ENCODE data around the gene DHX29. TPM values are rescaled to one million over a fixed set of nuclear protein-coding genes. Genes with fewer than 3 reads are reported as not detected.

Gene DHX29
- total RNA-seq, 1 donor from 2014 or later: 17.4 TPM

- ChIA-PET CTCF (interaction anchor here (1.5 kb wide), 1 partner anchor 135 kb away, joined by 4 read pairs; no protein-coding TSS in a partner anchor), POLR2A (interaction anchor here (0.7 to 1.7 kb wide), 10 partner anchors 14 to 1911 kb away, joined by 3 to 15 read pairs (median 6); partner anchors contain the start of gene PLPP1)
- H3K4me1 Mint-ChIP-seq: peaks cover 26% of the 10 kb centered on the region
- no peak overlapping the region for H3K4me3 Mint-ChIP-seq
- ATAC-seq (ENCODE audit: low read depth) (no peak), DNase-seq (no peak)
- H3K36me3 Mint-ChIP-seq (ENCODE audit: low read depth): peaks cover 16% of the 10 kb centered on the region
- H3K9me3 Mint-ChIP-seq: no peaks in the 10 kb centered on the region
- intact Hi-C loops (cut with micrococcal nuclease): loop anchor here (1.0 to 10.0 kb wide), 7 partner anchors 74 to 1865 kb away; partner anchors contain the start of genes ARL15, CCNO, GPBP1 and PLPP1
- TF ChIP-seq, protein P1, sequence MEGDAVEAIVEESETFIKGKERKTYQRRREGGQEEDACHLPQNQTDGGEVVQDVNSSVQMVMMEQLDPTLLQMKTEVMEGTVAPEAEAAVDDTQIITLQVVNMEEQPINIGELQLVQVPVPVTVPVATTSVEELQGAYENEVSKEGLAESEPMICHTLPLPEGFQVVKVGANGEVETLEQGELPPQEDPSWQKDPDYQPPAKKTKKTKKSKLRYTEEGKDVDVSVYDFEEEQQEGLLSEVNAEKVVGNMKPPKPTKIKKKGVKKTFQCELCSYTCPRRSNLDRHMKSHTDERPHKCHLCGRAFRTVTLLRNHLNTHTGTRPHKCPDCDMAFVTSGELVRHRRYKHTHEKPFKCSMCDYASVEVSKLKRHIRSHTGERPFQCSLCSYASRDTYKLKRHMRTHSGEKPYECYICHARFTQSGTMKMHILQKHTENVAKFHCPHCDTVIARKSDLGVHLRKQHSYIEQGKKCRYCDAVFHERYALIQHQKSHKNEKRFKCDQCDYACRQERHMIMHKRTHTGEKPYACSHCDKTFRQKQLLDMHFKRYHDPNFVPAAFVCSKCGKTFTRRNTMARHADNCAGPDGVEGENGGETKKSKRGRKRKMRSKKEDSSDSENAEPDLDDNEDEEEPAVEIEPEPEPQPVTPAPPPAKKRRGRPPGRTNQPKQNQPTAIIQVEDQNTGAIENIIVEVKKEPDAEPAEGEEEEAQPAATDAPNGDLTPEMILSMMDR (IDR thresholded peaks at IDR 0.05): no peak
- no peaks in the 10 kb centered on the region for H3K27me3 Mint-ChIP-seq
- H3K27ac Mint-ChIP-seq: no peak overlapping the region
Measured at GRCh38 chr5:55306641-55307382, 682 bp downstream of the DHX29 start.

GRCh38 chr5:55305345-55305744, 2.1 kb downstream of the DHX29 start:
- Mint-ChIP-seq H3K9me3 (no peaks in the 10 kb centered on the region), H3K4me3 (no peak overlapping the region), H3K27me3 (no peaks in the 10 kb centered on the region), H3K27ac (no peak overlapping the region), H3K36me3 (ENCODE audit: low read depth) (peaks cover 14% of the 10 kb centered on the region), H3K4me1 (peaks cover 20% of the 10 kb centered on the region)
- intact Hi-C loops (cut with micrococcal nuclease): loop anchor here (5.0 to 10.0 kb wide), 4 partner anchors 401 to 1867 kb away; partner anchors contain the start of genes ARL15, GPBP1 and SETD9
- DNase-seq (no peak), ATAC-seq (ENCODE audit: low read depth) (no peak)
- TF ChIP-seq, protein P1 (IDR thresholded peaks at IDR 0.05): no peak
- CTCF ChIA-PET: no interaction called here
- POLR2A ChIA-PET: no interaction called here

- Mint-ChIP-seq H3K9me3 (no peaks in the 10 kb centered on the region), H3K4me1 (peaks cover 20% of the 10 kb centered on the region), H3K36me3 (ENCODE audit: low read depth) (peaks cover 14% of the 10 kb centered on the region), H3K4me3 (no peak overlapping the region), H3K27ac (no peak overlapping the region), H3K27me3 (no peaks in the 10 kb centered on the region)
- no peak for ATAC-seq (ENCODE audit: low read depth)
- ChIA-PET POLR2A (no interaction called here), CTCF (no interaction called here)
- TF ChIP-seq, protein P1 (IDR thresholded peaks at IDR 0.05): no peak
- intact Hi-C loops (cut with micrococcal nuclease): loop anchor here (10.0 kb wide), 1 partner anchor 400 kb away; no protein-coding TSS in a partner anchor
- DNase-seq: no peak
Measured at GRCh38 chr5:55304584-55304983, 2.9 kb downstream of the DHX29 start.

DNA sequence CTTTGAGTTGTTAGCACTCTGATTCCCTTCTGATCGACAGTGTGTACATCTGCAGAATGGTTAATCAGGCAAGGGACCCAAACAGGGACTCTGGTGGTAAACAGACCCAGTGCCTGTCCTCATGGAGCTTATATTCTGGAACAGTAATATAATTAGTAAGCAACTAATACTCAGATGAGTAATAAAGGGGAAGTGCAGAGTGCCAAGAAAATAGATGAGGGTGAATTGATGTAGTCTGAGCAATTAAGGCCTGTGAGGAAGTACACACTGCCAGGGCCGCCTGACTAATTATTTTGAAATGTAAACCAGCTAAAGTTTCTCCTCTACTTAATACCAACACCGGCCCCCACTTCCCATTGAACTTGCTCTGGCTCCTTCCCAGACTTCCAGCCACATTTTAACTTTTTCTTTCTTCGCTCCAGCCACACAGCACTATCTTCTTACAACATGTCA, 4.2 kb downstream of the DHX29 start:
- ChIA-PET CTCF (interaction anchor here (1.0 kb wide), 1 partner anchor 22 kb away, joined by 3 read pairs; no protein-coding TSS in a partner anchor), POLR2A (no interaction called here)
- H3K4me1 Mint-ChIP-seq: peaks cover 20% of the 10 kb centered on the region
- H3K9me3 Mint-ChIP-seq: no peaks in the 10 kb centered on the region
- ATAC-seq (ENCODE audit: low read depth) (no peak), DNase-seq (no peak)
- H3K27me3 Mint-ChIP-seq: no peaks in the 10 kb centered on the region
- peak overlapping the region; percentile 54 for H3K27ac Mint-ChIP-seq
- intact Hi-C loops (cut with micrococcal nuclease): loop anchor here (10.0 kb wide), 1 partner anchor 398 kb away; no protein-coding TSS in a partner anchor
- peaks cover 17% of the 10 kb centered on the region for H3K36me3 Mint-ChIP-seq (ENCODE audit: low read depth)
- TF ChIP-seq, protein P1 (IDR thresholded peaks at IDR 0.05): no peak
- no peak overlapping the region for H3K4me3 Mint-ChIP-seq

DNA sequence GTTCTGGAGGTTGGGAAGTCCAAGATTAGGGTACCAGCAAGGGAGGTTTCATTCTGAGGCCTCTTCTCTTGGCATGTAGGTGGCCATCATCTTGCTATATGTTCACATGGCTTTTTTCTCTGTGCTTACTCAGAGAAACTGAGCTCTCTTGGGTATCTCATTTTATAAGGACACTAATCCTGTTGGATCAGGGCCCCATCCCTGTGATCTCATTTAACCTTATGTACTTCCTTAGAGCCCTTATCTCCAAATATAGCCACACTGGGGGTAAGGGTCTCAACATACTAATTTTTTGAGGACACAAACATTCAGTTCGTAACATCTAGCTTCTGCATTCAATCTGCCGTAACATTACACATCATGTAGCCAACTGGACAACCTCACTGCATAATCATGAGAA, 6.6 kb downstream of the DHX29 start:
- intact Hi-C loops (cut with micrococcal nuclease): loop anchor here (10.0 kb wide), 1 partner anchor 396 kb away; no protein-coding TSS in a partner anchor
- ATAC-seq (ENCODE audit: low read depth) (no peak), DNase-seq (no peak)
- Mint-ChIP-seq H3K36me3 (ENCODE audit: low read depth) (peaks cover 32% of the 10 kb centered on the region), H3K4me1 (peaks cover 20% of the 10 kb centered on the region), H3K4me3 (no peak overlapping the region), H3K27ac (no peak overlapping the region), H3K27me3 (no peaks in the 10 kb centered on the region), H3K9me3 (no peaks in the 10 kb centered on the region)
- TF ChIP-seq, protein P1 (IDR thresholded peaks at IDR 0.05): no peak
- ChIA-PET POLR2A (no interaction called here), CTCF (interaction anchor here (0.5 kb wide), 1 partner anchor 58 kb away, joined by 3 read pairs; no protein-coding TSS in a partner anchor)
